Tibial nerve (tissue), 4 donors: ENCODE data around the gene GPC4.

Source experiments
- EP300 ChIP-seq, 2 donors: sonication (generic); formaldehyde crosslinking; IDR thresholded peaks; one replicate each; pipeline ENCODE4 v1.6.1; 2017; ENCODE audit warnings: antibody characterized with exemption in 2 of 2, mild to moderate bottlenecking in 1 of 2
- TF ChIP-seq, protein P1 (sequence below), 5 experiments: fragments of 200-600 bp in 3 of 5; fragments of 450-650 bp in 2 of 5; sonication (generic) in 3 of 5; IDR thresholded peaks; one replicate each; pipeline ENCODE4 v1.5.1; 2016 to 2019; ENCODE audit warnings: antibody characterized with exemption in 5 of 5, mild to moderate bottlenecking in 3 of 5, moderate library complexity in 2 of 5

DNA sequence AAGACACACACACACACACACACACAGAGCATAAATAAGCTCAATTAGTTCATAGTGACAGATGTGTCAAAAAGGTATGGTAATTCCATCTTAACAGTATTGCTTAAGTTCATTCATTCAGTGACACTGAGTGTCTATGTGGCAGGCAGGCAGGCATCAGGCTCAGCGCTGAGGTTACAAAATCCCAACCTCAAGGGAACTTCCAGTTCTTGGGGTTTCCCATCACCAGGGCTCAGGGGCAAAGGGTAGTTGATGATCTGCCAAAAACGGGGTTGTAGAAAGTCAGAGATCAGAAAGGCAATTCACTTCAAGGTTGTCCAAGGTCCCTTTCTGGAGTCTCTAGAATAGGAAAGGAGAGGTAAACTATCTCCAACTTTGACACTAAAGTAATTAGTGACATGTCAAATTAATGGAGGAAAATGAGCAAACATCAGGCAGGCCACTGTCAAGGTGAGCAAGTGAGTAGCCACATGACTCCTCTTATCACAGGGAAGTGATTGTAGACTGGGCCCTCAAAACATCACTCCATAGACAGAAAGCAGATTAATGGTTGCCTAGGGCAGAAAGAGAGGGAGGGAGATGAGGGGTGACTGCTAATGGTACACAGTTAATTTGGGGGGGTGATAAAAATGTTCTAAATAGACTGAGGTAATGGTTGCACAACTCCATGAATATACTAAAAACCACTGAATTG lies 41.8 kb downstream of the GPC4 start:
- TF ChIP-seq, protein P1, sequence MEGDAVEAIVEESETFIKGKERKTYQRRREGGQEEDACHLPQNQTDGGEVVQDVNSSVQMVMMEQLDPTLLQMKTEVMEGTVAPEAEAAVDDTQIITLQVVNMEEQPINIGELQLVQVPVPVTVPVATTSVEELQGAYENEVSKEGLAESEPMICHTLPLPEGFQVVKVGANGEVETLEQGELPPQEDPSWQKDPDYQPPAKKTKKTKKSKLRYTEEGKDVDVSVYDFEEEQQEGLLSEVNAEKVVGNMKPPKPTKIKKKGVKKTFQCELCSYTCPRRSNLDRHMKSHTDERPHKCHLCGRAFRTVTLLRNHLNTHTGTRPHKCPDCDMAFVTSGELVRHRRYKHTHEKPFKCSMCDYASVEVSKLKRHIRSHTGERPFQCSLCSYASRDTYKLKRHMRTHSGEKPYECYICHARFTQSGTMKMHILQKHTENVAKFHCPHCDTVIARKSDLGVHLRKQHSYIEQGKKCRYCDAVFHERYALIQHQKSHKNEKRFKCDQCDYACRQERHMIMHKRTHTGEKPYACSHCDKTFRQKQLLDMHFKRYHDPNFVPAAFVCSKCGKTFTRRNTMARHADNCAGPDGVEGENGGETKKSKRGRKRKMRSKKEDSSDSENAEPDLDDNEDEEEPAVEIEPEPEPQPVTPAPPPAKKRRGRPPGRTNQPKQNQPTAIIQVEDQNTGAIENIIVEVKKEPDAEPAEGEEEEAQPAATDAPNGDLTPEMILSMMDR (IDR thresholded peaks at IDR 0.05) = no peak
- TF ChIP-seq EP300 (IDR thresholded peaks at IDR 0.05) = no peak
